Hematopoietic multipotent progenitor cell treated with erythropoietin and hydrocortisone succinate and interleukin-3 and kit ligand, for 4 days (in vitro differentiated cells): Measurements from ENCODE around the gene PABPC1L.

Experiments
- DNase-seq: peaks from one replicate; pipeline ENCODE4 v3.0.0-alpha.2; 2015

Gene PABPC1L

DNA sequence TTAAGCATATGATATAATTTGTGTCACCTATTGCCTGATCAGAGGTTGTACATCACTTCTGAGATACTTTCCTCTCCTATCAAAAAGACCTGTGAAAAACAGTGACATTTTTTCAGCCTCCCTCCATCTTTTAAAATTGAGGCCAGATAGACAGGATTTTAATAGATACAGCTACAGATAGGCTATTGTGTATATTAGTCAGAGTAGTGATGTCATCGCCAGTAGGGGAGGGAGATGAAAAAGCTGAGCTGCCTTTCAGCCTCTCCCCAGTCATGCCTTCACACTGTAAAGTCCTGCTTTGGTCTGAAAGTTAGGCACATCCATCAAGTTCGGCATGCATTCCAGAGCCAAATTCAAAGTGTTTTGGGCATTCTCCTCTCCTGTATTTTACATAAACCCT, 7.9 kb upstream of the PABPC1L start:
- no peak for DNase-seq

DNA sequence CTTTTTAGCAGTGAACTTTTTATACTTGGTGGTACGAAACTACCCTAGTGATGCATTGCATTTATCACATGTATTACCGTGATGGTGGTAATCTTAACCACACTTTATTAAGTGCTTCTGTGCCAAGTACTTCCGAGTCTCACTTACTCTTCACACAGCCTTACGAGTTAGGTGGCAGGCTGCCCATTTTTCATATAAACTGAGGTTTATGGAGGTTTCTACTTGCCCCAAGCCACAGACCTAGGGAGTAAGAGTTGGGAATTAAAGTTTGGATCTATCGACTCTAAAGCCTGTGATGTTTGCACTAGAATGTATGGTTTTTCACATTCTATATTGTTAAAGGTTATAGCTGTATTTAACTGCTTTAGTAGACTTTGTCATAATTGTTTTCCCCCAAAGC, 5.5 kb upstream of the PABPC1L start:
- no peak for DNase-seq

DNA sequence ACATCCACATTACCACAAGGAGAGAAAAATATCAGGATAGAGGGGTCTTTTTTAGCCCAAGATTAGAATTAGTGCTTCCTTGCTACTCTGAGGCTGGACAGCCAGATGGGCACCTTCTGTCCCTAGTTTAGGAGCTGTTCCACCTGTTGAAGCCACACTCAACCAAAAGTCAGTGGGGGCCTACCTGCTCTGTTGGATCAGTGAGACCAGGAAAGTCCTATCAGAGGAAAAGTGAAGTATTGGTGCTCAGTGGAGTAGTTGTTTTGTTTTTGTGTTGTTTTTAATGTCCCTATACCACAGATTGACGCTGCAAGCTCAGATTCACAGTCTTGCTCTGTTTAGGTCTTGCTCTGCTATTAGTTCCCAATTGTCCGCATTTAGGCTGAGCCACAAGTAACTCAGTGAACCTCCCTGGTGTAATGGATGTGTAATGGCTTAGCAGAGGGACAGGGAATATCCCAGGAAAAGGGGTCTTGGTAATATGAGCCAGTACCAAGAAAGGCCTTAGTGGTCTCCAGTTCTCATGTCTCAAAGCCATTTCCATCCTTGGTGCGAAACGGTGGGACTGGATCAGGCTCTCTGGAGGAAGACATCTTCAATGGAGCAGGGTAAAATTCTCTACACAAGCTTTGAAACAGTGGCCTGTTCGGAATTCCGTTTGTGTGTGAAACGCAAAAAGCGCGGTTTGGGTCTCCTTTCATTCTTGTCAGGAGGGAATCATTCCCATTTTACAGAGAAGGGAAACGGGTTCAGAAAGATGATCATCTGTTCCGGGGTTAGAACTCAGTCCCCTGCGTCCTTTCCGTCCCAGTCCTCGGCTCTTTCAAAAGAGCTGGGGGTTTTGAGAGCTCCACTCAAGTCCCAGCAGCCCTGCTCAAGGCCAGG, 631 bp upstream of the PABPC1L start:
- no peak for DNase-seq

DNA sequence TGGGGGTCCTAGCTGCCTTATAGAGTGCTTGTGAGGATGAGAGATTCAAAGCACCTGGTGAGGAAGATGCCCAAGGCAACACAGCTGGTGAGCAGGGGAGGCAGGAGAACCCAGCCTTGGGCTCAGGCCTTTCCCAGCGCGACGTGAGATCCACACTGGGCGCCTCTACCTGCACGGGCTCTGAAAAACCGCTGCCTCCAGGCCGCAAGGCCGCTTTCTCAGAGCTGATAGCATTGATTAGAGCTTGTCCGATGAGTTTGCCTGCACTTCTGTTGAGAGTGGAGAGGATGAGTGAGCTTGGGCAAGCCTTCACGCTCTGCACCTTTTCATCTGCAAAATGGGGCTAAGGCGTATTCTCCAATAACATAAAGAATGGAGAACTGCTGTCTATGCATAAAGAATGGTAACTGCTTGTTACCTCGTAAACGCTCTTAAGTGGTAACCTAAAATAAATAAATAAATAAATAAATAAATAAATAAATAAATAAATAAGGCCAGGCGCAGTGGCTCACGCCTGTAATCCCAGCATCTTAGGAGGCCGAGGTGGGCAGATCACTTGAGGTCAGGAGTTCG, 916 bp downstream of the PABPC1L start:
- DNase-seq, result peak; percentile 12

DNA sequence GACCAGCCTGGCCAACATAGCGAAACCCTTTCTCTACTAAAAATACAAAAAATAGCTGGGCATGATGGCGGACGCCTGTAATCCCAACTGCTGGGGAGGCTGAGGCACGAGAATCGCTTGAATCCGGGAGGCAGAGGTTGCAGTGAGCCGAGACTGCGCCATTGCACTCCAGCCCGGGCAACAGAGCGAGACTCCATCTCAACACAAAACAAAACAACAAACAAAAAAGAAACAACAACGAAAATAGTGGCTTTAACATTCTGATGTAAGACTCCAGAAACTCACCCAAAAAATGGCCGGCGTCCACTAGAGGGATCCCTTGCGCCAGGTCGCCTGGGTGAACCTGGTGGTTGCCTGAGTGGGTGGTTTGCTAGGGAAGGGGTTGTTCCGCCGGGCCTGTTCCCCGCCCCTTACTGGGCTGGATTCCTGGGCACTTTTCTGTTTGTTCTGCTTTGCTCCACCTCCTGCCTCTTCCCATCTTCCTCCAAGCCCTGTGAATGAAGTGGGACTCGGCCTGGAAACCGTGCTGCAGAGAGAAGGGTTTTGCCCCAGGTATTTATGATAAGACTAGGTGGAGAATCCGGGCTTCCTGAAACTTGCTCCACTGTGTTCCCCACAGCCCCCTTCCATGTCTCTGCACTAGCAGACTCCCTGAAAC, 1.5 kb downstream of the PABPC1L start:
- peak; percentile 83 for DNase-seq

DNA sequence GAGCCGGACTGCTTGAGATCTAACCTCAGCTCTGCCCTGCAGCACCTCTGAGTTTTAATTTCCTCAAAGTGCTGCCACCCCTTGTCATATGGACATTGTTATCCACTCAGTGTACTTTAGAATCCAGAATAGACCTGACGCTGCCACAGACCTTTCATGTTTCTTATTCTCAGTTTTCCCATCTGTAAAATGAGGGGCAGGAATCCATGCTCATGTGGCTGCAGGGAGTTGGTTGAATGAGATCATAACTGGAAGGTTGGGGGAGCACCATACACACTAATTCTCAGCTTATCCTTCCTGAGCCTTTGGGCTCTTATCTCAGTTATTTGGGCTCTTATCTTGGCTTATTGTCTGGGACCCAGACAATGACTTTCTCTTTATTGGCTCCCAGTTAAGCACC, 2.3 kb downstream of the PABPC1L start:
- no peak for DNase-seq

DNA sequence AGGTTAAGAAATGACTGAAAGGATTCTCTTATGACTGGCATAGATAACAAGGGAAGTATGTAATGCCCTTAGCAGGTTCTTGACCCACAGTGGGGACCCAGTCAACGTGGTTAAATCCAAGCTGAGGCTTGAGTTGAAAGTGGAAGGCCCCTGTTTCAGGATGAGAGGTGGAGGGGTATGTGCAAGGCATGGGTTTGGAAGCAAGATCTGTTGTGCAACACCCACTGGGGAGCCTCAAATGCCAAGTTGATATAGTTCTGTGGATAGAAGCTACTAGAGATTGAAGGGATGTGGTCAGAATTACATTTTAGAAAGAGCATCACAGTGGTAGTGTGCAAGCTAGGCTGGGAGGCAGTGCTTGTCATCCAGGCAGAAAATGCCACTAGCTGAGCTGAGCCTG, 5.1 kb downstream of the PABPC1L start:
- no peak for DNase-seq

DNA sequence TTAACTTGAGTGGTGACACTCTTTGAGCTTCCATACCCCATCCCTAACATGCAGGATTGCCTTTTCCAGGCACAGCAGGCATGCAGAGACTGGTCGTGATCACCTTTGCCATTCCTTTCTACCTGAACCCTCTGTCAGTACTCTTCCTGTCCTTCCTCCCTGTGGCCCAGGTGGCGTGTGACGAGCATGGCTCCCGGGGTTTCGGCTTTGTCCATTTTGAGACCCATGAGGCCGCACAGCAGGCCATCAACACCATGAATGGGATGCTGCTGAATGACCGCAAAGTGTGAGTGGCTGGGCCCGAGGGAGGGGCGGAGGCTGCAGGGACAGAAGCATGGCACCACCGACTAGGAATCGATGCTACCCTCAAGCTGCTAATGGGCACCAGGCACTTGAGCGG, 6.7 kb downstream of the PABPC1L start:
- DNase-seq, result no peak

DNA sequence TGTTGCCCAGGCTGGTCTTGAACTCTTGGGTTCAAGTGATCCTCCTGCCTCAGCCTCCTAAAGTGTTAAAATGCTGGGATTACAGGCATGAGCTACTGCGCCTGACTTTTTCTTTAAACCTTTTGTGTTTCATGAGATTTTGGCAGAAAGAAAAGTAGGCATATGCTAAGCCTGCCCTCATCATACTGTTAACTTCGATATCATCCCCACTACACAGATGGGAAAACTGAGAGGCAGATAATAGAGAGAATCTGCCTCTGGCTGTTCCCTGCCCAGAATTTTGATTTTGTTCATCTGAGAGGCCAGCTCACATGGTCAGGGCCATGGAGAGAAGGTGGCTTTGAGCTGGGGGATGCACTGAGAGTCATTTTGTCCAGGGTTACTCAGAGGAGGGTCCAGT, 7.5 kb downstream of the PABPC1L start:
- no peak for DNase-seq

DNA sequence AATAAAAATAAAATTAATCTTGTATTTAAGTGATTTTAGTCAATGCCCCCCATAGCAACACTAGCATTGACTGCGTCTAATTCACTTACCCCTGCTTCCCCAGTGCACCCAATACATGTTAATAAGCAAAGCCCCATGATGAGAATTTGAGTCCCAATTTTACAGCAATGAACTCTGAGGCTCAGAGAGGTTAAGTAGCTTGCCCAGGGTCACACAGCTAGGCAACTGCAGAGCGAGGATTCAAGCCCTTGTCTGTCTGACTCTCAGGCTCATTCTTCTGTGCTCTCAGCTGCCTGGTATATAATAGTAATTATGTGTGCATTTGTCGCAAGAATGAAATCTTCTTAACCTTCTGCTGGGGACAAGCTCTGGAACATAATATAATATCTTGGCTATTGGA, 8.5 kb downstream of the PABPC1L start:
- DNase-seq, result no peak

DNA sequence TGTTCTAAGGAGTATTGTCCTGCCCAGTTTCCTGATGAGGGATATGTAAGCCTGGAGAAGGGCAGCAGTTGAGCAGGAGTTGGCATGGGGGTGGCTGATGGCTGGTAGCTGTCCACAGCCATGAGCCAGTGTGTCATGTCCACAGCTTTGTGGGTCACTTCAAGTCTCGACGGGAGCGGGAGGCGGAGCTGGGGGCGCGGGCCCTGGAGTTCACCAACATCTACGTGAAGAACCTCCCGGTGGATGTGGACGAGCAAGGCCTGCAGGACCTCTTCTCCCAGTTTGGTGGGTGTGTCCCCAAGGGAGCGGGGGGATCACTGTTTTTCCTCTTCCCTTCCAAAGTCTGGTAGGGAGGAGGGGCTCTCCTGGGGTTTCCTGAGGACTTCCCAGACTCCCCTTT, 8.9 kb downstream of the PABPC1L start:
- DNase-seq, result no peak

DNA sequence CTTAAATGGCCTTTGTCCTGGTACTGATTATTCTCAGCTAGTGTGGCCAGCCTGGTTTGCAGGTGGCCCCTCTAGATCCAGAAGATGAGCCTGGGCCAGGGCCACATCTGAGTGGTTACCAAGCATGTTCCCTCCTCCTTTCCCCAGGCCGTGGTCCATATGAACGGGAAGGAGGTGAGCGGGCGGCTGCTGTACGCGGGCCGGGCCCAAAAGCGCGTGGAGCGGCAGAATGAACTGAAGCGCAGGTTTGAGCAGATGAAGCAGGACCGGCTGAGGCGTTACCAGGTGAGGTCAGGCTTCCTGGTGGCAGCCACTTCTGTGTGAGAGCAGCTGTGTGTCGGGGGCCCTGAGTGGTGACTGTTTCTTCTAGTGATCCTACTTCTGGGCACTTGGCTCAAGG, 11.6 kb downstream of the PABPC1L start:
- no peak for DNase-seq

DNA sequence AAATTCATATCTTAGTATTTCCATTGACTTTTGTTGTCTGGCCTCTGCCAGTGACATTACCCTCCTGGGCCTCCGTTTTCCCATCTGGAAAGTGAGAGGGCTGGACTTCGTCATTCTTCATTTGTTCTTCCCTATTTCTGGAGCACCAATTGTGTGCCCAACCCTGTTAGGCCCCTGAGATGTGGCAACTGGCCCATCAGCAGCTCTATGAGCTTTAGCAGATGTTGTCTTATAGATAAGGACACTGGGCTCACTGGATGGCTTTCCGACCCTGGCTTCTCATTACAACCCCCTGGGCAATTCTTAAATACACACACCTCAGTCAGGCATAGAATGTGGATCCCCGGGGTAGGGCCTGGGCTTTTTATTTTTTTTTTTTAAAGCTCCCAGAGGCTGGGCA, 14.7 kb downstream of the PABPC1L start:
- peak; percentile 49 for DNase-seq

DNA sequence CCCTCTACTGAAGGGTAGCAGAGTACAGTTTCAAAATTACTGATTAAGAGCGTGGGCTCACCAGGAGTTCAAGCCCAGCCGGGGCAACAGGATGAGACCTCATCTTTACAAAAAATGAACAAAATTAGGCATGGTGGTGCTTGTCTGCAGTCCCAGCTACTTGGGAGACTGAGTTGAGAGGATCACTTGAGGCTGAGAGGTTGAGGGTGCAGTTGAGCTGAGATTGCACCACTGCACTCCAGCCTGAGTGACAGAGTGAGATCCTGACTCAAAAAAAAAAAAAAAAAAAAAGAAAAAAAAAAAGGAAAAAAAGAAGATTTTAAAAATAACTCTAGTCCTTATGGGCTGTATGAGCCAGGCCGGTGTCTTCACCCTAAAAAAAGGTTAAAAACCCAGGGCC, 18.7 kb downstream of the PABPC1L start:
- no peak for DNase-seq

DNA sequence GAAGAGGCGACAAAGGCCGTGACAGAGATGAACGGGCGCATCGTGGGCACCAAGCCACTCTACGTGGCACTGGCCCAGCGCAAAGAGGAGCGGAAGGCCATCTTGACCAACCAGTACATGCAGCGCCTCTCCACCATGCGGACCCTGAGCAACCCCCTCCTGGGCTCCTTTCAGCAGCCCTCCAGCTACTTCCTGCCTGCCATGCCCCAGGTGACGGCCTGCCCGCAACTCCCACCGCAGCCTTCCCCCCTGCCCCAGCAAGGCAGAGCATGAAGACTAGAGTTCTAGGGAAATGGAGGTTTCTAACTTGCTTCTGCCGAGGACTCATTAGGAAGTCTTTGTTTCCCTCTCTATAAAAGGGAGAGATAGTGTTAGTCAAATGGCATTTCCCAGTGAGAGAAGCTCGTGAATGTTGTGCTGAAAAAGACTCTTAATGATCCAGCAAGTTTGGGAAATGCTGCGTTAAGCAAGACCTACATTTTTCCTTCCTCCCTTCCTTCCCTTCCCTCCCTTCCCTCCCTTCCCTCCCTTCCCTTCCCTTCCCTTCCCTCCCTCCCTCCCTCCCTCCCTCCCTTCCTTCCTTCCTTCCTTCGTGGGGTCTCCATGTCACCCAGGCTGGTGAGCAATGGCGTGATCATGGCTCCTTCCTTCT, 20.8 kb downstream of the PABPC1L start:
- no peak for DNase-seq

DNA sequence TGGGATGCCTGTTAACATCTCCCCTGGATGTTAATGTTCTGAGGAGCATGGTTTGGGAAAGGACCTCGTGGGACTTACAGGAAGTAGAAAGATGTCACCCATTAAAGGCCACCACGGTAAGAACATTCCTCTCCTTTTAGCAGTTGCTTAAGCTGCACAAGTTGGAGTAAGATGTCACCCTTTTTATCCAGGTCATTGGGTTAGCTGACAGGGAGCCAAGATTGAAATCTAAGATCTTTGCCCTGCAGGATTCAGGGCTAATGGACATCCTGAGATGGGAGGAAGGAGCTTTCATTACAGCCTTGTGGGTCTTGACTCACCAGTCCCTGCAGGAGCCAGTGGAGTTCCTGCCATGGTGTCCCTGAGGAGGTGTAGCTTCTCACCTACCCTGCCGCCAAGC, 22.1 kb downstream of the PABPC1L start:
- no peak for DNase-seq

DNA sequence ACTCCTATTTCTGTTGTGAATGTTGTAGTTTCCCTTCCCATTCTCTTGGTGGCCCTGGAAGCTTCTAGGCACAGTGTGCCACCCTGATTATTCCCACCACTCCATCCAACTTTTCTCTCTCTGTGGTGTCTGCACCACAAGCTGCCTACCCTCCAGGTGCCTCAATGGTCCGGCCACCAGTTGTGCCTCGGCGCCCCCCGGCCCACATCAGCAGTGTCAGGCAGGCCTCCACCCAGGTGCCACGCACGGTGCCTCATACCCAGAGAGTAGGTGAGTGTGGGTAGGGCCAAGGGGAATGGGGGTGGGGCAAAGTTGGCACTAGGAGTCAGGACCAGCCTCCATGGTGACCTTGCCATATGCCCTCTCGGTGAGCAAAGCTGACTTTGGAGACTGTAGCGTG, 23.1 kb downstream of the PABPC1L start:
- DNase-seq, result no peak

DNA sequence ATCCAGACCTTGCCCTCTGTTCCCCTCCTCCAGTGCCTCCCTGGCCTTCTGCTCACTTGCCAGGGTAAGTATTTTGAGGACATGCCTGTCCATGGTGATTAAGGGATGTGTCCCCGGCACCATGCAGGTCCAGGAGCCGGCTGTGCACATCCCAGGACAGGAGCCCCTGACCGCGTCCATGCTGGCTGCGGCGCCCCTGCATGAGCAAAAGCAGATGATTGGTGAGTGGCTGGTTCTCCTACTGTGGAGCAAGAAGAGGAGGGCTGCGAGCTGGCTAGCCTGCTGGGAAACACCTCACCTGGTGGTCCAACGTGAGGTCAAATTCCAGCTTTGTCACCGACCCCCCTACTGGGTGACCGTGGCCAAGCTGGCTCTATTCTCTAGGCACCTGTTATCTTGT, 26.6 kb downstream of the PABPC1L start:
- no peak for DNase-seq

DNA sequence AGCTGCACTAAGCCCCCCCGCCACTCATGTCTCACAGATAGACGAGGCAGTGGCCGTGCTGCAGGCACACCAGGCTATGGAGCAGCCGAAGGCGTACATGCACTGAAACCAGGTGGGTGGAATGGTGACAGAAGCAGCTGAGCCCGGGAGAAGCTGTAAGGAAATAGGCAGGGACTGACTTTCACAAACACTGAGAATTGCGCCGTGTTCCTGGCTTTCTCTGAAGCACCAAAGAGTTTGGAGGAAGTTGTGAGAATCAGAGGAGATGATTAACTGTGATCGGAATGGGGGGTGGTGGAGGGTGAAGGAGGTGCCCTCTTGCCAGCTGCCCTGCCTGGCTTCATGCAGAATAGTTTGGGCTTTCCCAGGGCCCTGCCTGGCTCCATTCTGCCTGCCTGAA, 28.8 kb downstream of the PABPC1L start:
- DNase-seq, result no peak

DNA sequence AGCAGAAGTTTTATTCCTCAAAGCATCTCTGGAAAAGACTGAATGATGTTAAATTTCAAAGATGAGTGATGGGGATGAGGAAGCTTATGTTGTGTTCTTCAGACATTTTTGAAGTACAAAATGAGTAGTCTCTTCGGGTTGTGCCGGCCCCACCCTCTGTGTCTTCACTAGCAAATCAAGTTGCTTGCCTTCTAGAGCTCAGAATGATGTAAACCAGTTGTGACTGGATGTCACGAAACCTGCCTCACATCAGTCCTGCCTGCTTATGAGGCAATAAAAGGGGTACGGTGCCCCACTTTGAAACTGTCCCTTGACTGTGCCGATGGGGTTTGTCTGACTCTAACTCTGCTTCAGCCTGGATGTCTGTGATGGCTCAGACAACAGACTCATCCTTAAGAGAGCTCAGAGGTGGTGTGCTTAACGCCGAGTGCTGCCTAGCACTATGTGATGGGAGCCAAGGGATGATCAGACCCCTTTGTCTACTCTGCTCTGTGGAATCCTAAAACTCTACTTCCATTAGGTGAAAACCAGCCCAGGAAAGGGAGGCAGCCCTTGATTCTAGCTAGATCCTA, 31.3 kb downstream of the PABPC1L start:
- DNase-seq, result no peak

DNA sequence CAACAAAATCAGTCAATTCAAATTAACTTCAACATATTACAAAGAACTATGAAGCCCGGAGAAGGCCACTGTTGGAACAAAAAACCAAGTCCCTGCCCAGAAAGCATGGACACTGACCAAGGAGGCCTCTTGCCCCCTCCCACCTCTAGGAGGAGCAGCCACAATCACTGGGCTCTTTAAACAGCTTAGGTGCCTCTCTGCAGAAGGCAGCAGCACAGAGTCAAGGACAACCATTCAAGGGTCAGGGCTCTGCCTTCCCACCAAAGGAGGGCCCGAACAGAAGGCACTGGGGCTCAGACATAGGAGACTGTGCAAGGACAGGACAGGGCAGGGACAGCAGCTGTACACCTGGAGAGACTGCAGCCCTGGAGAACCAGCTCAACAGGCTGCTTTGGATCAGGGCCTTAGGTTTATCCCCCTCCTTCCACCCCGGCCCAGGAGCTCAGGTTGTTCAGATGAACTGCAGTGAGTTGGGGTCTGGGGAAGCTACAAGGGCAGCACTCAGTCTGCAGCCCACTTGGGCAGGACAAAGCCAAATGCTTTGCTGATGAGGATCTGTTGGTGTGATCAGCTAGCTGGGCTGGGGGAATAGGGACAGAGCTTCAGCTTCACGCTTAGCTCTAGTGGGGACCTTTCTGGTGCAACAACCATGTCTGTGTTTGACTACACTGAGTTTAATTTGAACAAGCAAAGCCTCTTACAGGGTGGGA, 32.6 kb downstream of the PABPC1L start:
- no peak for DNase-seq

DNA sequence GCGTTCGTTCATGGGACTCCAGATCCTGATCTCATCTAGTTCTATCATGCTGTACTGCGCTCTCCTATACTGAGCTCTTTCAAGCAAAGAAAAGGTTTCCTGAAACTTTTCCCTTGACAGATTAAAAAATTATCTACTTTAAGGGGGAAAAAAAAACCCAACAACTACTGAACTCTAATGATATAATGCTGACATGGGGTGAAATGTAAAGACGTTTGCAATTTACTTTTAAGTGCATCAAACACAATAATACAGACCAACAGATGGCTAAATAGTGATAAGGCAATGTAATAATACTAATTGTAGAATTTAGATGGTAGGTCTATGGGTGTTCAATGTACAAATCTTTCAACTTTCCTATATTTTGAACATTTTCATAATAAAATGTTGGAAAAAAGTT, 34.0 kb downstream of the PABPC1L start:
- no peak for DNase-seq

DNA sequence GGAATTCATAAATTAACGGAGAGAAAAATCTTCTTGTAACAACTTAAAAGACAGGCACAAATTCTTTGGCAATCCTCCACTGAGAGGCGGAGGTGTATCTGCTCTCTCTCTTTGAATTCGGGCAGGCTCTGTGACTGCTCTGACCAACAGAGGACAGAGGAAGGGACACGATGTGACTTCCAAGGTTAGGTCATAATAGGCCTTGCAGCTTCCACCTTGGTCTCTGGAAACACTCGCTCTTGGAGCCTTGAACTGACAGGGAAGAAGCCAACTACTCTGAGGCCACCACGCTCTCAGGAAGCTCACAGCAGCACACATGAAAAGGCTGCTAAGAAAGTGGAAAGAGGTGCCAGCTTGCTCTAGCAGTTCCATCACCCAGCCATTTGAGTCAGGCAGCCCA, 35.4 kb downstream of the PABPC1L start:
- no peak for DNase-seq
